ENCODE results near the gene MAML3.

DNA sequence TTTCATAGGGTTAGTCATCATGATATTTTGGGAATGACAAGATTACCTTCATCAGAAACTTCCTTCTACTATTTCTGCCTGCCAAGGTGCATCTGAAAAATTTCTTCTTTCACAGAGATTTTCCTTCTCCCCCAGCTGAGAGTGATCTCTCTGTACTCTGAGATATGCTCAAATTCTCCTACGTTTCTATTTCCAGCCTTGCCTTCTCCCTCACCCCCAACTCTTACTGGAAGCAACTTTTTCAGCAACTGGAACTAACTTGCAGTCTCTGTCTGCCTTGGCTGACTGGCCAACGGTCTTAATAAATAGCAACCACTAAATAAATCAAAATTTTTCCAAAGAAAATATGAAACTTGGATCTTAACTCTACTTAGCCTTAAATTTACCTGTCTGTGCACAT lies 122.3 kb downstream of the MAML3 start:
- TF ChIP-seq, protein P1, sequence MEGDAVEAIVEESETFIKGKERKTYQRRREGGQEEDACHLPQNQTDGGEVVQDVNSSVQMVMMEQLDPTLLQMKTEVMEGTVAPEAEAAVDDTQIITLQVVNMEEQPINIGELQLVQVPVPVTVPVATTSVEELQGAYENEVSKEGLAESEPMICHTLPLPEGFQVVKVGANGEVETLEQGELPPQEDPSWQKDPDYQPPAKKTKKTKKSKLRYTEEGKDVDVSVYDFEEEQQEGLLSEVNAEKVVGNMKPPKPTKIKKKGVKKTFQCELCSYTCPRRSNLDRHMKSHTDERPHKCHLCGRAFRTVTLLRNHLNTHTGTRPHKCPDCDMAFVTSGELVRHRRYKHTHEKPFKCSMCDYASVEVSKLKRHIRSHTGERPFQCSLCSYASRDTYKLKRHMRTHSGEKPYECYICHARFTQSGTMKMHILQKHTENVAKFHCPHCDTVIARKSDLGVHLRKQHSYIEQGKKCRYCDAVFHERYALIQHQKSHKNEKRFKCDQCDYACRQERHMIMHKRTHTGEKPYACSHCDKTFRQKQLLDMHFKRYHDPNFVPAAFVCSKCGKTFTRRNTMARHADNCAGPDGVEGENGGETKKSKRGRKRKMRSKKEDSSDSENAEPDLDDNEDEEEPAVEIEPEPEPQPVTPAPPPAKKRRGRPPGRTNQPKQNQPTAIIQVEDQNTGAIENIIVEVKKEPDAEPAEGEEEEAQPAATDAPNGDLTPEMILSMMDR (IDR thresholded peaks at IDR 0.05) = no peak
- TF ChIP-seq POLR2A (IDR thresholded peaks at IDR 0.05) (no peak), POLR2AphosphoS5 (IDR thresholded peaks at IDR 0.05) (no peak)

Measured in suprapubic skin (tissue), 4 donors.